ENCODE data around the gene SARDH.

SARDH gene, protein sequence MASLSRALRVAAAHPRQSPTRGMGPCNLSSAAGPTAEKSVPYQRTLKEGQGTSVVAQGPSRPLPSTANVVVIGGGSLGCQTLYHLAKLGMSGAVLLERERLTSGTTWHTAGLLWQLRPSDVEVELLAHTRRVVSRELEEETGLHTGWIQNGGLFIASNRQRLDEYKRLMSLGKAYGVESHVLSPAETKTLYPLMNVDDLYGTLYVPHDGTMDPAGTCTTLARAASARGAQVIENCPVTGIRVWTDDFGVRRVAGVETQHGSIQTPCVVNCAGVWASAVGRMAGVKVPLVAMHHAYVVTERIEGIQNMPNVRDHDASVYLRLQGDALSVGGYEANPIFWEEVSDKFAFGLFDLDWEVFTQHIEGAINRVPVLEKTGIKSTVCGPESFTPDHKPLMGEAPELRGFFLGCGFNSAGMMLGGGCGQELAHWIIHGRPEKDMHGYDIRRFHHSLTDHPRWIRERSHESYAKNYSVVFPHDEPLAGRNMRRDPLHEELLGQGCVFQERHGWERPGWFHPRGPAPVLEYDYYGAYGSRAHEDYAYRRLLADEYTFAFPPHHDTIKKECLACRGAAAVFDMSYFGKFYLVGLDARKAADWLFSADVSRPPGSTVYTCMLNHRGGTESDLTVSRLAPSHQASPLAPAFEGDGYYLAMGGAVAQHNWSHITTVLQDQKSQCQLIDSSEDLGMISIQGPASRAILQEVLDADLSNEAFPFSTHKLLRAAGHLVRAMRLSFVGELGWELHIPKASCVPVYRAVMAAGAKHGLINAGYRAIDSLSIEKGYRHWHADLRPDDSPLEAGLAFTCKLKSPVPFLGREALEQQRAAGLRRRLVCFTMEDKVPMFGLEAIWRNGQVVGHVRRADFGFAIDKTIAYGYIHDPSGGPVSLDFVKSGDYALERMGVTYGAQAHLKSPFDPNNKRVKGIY

DNA sequence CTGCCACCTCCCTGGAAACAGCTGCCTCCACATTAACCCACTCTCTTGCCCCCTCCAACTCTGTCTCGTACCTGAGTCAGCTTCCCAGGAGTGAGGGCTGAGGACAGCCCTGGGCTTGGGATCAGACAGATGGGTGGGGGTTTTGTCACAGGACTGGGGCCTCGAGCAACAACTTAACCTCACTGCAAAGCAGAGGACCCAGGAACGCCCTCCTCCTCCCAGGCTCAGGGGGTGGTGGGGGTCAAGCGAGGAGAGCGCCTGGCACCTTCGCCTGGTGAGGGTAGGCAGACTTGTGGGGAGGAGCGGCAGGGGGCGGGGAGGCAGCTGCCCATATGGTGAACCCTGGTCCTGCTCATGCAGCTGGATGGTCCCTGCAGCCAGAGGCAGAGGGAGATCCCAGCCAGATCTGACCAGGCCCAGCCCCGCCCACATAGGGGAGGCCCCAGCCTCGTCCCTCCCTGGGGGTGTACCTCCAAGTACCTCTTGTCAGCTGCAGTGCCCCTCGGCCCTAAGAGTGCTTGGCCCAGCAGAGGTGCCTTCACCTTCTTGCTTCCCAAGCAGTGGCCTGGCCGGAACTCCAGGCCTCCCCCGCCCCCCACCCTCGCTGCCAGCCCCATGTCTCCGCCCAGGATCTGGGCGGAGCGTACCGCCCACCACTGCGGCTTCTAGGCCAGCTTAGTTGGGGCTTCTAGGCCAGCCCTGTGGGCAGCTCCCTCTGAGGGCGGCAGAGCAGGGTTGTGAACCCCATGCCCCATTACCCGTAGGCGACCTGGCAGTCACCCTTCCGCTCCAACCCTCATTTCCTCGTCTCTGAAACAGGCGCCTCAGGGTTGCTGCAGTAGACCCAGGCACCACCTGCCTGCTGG is at the start of gene SARDH:
SARDH (minus strand) TSS at position 579 of the 866 bp plus-strand sequence. CDS start 4,179 bp downstream, outside the sequence.
- peak; percentile 56 to 60 for DNase-seq

DNA sequence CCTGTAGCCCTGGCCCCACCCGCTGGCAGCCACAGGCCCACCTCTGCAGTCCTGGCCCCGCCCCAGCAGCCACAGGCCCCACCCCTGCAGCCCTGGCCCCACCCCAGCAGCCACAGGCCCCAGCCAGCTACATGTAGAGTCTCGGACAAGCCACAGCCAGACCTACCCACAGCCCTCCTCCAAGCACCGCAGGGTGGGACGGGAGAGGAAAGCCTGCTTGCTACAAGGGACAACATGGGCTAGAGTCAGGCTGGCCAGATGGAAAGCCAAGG is 49.5 kb upstream of the SARDH start:
- DNase-seq = no peak

DNA sequence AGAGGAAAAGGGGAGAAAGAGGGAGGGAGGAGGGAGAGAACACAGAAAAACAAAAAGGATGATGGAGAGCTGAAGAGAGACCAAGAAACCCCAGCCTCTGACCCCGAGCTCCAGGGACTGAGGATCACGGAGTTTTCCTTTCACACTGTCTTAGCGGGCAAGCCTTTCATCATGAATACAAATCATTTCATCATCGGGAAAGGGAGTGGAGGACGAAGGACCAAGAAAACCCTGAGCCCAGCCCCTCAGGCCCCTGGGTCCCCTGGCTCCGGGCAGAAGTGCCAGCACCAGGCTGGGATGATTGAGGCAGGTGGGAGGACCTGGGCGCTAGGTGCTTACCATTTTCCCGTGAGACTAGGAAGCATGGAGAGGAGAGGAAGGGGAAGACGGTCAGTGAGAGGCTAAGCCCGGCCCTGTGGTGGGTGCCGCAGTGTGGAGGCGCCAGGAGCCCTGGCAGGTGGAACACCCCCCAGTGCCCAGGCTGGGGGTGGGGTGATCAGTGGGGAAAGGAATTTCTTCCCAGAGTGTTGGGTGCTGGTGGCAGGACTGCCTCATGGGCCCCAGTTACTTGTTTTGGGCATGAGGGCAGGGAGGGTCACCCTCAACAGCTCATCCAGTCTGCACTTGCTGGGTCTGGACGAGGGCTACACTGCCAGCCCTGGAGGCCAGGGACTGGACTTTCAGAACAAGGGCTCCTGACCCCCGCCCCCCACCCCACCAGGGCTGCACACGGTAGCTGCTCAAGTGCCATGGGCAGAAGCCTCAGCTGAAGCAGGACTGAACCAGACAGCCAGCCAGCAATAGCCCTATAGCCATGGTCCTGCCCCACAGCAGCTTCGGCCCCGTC is 49.0 kb upstream of the SARDH start:
- no peak for DNase-seq

DNA sequence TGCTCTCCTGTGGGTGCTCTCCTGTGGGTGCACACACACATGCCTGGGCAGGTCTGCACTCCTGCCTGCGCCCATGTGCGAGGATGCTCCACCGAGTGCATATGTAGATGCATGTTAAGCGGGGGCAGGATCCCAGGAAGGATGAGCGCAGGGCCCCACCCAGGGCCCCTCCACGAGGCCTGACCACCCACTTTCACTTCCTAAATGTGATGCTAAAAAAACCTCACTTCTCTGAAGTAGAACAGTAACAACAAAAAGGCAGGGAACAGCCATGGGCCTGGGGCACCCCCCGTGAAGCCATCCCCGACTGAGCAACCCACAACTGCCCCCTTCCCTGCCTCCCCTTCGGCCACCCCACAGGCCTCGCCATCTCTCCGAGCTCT is 48.2 kb upstream of the SARDH start:
- no peak for DNase-seq

DNA sequence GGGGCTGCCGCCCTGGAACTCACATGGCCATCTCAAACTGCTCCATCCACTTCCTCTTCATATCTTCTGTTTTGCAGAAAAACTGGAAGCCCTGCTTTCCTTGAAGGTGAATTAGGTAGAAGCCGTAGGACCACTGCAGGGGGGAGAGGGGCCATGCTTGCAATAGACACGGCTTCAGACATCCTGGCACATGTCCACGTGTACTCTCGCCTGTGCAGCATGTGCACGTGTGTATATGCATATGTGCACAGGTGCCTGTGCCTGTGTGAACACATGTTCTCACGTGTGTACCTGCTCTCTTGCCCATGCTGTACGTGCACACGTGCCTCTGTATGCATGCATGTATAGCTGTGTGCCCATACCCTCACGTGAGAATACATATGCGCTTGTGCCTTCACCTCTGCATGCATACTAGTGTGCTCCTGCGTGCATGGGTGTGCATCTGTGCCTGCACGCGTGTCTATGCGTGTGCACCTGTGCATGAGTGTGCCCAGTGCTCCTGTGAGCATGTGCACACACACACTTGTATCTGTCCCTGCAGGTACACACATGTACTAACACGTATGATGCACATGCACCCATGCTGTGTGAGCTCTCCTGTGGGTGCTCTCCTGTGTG is 47.7 kb upstream of the SARDH start:
- DNase-seq = no peak

DNA sequence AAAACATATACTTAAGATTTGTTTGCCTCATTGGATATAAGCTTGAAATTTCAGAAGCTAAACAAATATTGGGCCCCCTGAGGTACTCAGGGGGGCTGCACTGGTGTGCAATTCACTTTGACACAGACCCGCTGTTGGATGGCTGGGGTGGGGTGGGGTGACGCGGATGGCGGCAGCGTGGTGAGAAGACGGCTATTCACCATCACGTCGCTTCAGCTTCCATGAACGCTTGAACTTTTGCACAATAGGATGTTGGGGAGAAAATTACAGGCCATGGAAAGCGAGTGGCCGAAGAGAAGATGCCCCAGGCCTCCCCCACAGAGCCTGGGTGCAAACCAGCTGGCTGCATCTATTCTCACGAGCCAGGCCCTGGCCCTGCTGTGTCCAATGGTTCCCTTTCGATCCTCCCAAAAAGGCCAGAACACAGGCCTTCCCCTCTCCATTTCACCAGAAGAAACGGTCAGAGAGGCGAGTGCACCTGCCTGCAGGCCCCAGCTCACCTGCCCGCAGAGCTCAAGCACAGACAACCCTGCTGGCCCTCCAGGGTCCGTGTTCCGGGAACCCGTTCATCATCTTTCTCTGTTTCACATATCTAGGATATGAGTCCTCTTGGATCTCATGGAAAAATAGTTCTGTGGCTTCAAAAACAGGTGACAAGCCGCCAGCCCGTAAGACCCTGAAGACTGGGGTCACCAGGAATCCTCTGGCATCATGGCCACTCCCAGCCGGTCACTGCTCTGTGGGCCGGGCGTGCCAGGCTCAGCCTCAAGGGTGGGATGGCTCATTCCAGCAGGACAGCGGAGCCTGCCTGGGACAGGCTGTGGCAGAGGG is 46.8 kb upstream of the SARDH start:
- DNase-seq = no peak

DNA sequence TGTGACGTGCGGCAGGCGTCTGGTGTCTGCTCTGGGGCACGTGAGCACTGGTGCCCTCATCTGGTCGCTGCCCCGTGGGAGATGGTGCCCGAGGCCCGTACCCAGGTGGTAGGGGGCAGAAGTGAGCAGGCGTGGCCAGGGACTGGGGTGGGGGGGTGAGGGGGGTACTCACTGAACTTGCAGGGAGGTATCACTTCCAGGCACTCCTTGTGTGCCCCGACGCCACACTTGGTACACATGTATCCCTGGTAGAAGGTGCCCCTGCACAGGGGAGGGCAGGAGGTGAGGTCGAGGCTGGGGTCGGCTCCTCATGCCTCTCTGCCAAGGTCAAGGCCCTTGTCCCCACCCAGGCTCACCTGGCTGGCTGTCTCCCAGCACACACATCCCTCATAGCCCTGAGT is 45.2 kb upstream of the SARDH start:
- DNase-seq = no peak

DNA sequence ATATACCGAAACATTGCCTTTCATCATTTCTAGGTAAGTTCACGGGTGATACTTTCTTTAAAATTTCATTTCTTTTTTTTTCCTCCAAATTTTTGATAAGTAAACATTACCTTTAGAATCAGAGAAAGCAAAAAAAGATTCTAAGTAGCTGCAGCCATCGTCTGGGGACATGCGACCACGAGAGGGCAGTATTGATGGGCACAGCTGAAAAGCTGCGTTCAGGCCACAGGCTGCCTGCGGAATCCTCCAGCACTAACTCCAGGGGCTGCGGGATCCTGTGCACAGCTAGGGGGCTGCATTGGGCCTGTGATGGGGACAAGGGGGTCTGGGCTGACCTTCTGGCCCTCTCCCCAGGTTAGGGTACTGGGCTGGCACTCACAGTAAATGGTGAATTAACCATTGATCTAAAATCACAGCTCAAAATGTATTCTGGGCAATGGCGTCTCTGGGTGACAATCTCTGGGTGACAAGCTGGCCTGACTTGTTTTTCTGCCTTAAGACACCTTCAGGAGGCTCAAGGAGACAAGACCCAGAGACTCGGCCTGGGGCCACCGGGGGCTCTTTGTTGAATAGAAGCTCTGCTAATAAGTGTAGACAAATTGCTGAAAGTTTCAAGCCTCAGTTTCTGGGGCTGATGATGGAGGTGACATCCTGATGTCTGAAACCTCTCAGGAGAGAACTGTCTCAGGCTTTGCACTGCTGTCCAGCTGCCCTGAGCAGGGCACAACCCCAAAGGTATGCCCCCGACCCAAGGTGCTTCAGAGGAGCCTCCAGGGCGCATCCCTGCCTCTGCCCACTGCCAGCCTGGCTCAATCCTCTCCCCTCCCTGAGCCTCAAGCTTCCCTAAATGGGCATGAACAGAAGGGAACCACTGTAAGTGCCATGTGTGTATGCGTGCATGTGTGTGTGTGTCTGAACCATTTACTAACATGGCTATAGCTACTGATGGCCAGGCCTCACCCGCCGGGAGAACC is 44.3 kb upstream of the SARDH start:
- peak; percentile 72 to 78 for DNase-seq

DNA sequence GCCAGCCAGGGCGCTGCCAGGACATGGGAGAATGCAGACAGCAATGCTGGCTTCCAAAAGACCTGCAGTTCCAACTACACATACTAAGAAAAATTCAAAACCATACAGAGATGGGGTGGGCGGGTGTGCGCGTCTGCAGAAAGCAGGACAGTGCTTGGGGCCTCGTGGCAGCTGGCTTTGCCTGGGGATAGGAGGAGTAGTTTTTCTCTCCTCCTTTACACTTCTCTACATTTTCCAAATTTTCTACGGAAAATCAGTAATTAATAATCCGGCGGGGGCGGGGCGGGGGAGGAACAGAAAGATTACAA is 43.6 kb upstream of the SARDH start:
- no peak for DNase-seq

DNA sequence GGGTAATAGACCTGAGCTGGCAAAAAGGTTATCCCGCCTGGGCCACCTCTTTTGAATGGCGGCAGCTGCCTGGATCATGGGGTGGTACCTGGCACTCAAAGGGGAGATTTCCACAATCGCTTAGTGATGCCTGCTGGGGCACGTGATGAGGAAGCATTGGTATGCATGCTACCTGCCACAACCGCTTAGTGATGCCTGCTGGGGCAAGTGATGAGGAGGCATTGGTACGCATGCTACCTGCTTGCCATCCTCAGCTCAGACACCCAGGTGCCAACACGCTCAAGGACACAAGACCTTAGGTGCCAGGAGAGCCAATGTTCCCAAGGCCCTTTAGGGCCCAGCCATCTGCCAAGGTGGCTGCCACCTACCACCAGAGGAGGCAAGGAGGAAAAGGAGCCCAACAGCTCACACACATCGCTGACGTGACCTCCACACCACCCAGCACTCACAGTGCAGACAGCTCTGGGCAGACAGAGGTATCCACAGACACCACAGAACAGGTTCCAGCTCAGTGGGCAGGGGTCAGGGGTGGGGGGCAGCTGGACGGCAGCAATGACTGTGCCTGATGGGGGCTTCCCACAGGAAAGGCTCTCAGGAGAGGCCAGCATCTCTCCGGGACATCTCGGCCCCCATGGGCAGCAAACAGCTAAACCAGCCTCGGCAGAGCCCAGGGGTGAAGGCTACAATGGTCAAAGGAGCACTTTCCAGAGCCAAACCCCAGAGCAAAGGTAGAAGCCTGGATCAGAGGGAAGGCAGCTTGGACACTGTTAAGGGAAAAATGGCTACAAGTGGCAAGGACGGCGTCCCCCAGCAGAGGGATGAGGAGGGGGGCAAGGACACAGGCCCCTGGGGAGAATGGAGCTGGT is 43.0 kb upstream of the SARDH start:
- DNase-seq = no peak

DNA sequence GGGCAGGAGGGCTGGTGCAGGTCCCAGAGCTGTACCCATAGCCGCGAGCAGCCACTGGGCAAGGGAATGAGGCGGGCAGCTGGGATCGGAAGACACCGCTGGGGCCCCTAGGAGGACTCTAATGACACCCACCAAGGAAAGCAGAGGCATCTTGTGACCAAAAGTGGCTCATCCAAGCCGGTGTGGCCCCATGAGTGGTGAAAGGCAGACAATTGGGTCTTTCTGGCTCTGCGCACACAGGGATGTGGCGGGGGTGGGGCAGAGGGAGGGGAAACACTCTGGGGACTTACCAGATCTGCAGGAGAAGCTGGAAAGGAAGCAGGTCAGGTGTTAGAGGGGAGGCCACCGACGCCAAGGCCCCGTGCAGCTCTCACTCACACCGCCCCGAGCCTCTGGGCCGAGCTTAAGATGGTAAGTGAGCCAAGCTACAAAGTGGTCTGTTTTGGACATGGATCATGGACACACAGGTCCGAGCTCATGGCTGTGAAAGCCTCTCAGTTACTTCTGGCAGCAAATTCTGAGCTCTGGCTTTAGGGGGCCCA is 42.3 kb upstream of the SARDH start:
- DNase-seq = no peak

DNA sequence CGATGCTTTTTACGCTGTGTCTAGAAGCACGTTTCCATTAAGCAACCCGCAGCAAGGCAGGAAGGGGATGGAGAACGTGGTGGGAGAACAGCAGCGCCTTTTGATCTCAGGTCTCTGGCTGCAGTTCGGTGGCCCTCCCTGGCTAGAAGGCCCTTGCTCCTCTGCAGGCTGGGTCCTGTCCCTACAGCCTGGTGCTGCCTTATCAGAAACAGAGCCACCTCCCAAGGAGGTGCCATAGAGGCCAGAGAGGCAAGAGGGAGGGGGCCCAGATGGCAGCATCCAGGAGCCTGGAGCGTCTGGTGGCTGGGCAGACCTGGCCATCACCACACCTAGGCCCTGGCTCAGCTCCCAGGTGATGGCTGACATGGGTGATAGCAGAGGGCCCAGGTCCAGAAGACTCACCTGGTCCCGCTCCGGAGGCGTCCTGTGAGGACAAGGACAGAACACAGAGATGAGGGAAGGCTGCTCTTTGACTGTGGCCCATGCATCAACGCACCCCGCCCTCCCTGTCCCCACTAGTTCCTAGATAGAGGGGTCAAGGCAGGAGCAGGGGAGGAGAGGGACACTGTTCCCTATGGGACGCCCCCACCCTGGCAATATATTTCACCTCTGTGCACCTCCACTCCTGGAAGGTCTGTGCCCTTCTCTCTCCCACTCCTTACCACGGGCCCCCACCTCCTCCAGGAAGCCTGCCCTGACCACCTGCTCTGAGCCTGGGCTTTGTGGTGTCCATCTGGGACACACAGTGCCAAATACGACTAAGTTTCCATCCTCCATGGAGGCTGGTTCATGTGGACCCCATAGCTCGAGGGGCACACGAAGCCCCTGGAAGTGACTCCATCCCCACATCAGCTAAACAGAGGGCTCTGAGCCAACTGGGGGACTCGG is 41.6 kb upstream of the SARDH start:
- no peak for DNase-seq

DNA sequence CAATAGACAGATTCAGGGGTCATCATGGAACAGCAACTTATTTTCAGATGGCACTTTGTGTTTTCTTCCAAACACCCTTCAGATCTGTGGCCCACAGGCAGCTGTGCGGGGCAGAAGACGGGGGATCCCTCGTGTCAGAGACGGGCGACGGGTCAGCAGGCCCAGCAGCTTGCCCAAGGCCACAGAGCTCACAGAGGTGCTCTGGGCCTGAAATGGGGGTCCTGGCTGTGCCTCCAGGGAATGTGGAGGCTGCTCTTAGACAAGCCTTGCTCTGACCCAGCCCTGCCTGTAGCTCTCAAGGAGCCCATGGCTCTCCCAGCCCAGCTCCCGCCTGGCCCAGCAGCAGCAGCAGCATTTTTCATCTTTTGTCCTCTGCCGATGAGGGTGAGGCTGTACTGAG is 40.9 kb upstream of the SARDH start:
- no peak for DNase-seq

DNA sequence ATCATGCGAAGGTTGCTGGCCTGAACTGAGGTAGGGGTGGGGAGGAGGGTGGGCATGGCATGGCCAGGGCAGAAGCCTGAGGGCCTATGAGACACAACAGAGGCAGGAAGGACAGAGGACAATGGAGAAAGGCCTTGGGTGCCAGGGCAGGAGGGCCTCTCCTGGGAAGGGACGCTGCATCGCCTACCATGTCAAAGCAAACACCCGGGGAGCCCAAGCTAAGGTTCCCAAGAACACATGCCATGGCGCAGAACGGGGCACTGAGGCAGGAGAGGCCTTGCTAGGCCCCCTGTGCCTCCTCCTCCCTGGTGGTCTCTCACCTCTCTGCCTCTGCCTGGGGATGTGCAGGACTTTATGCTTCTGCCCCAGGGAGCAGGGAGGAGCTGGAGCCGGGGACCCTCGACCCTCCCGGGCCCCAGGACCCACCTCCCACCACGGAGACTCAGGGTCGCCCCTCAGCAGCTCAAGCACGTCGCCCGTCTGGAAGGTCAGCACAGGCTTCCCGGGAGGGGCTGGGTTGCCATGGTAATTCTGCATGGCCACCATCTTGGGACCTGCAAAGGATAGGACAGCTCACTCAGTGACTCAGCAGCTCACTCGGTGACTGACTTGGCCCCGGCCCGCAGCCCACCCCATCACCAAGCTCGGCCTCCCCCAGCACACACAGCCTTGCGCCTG is 40.3 kb upstream of the SARDH start:
- DNase-seq = no peak

DNA sequence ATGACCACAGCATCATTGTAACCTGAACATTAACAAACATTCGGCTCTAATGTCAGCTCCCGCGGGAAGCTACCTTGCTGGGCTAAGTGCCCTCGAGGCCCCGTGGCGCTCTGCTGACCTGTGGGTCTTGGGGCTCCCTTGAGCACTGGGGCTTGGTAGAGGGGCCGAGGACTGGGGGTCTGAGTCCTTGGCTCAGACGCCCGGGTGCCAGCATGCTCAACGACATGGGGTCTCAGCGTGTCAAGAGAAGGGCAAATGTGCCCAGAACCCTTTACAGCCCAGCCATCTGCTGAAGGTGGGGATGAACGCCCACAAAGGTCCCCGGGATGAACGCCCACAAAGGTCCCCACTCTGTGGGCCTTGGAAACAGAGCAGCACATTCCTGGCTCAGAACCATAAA is 39.7 kb upstream of the SARDH start:
- no peak for DNase-seq

DNA sequence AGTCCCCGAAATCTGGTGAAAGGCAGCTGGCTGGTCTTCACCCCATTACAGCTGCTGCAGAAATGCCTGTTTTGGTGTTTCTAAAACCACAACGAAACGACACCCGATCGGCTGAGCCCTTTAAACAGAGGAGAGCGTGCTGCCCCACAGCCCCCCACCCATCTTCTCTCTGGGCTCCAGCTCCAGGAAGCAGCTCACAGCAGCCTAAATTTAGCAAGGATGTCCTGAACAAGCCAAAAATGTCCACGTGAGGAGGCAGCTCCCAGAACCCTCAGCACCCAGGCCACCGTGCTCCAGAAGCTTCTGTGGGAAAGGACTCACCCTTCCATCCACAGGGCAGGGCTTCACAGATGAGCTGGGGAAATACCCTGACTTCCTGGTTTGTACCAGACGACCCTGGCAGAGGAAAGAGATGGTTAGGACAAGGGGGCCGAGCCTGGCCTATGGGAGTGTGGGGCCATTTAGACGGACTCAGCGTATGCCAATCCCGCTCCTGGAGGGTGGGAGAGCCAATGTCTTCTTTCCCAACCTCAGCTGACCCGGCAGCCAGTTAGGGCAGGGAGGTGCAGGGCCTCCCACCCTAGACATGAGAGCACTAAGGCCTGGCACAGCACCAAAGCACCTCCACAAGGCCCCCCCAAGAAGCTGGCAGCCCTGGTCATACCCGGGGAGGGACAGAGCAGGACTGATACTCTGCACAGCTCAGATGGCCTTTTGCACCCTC is 39.1 kb upstream of the SARDH start:
- DNase-seq = no peak

All from activated CD4-positive, alpha-beta T cell treated with anti-CD3 and anti-CD28 coated beads, Interleukin-2, amount 50 U/mL, for 48 hours (primary cell).